ENCODE results near the gene RYK.

GRCh38 chr3:134132961-134133360, 117.7 kb downstream of the RYK start:
- no peak for TF ChIP-seq MAX (IDR thresholded peaks at IDR 0.05)
- no peak for TF ChIP-seq SP1 (IDR thresholded peaks at IDR 0.05)
- no peak for TF ChIP-seq CTCF (IDR thresholded peaks at IDR 0.05; ENCODE audit: low read depth, low read length, missing input control)
- TF ChIP-seq TAF1 (conservative IDR thresholded peaks at IDR 0.05): no peak
- no peak for TF ChIP-seq YY1 (IDR thresholded peaks at IDR 0.05)
- no peak for TF ChIP-seq NR2F2 (IDR thresholded peaks at IDR 0.05)
- TF ChIP-seq RAD21 (IDR thresholded peaks at IDR 0.05): no peak
- TF ChIP-seq ZBTB33 (IDR thresholded peaks at IDR 0.05): no peak
- TF ChIP-seq GABPA (IDR thresholded peaks at IDR 0.05 in 1 of 2, conservative IDR thresholded peaks at IDR 0.05 in 1 of 2): no peak
- no peak for TF ChIP-seq FOXA2 (IDR thresholded peaks at IDR 0.05)
- no peak for TF ChIP-seq REST (IDR thresholded peaks at IDR 0.05)
- no peak for TF ChIP-seq JUND (IDR thresholded peaks at IDR 0.05)
- TF ChIP-seq EGR1 (IDR thresholded peaks at IDR 0.05; ENCODE audit: low read depth in 2 of 2): no peak
